IPS DF 4.7 (cell line): ENCODE results near the gene LRR1.
"Not testable (repeated sequence)": the region's sequence is repeated elsewhere in the genome, so short reads cannot be mapped to it uniquely, and the experiment has no call there.

ENCODE experiments used
- DNase-seq: peaks from one replicate; pipeline ENCODE4 v3.0.0-alpha.2; 2013; ENCODE audit warnings: low spot score; ENCODE audit errors: extremely low read depth

The LRR1 gene

GRCh38 chr14:49585803-49586672, 12.7 kb upstream of the LRR1 start, which contains the start of gene RPS29:
Gene RPS29, minus strand, starts transcription at chr14:49586380. Its CDS starts 34 bp downstream, at chr14:49586346.
- DNase-seq, result peak; percentile 97

GRCh38 chr14:49586673-49587460, 11.9 kb upstream of the LRR1 start:
- DNase-seq, result no peak

GRCh38 chr14:49589387-49589786, 9.4 kb upstream of the LRR1 start:
- no peak for DNase-seq

GRCh38 chr14:49593016-49593415, 5.7 kb upstream of the LRR1 start:
- no peak for DNase-seq

- no peak for DNase-seq
These were observed 4.2 kb upstream of the LRR1 start for GRCh38 chr14:49594347-49595091.

- DNase-seq, result no peak
These were observed 603 bp upstream of the LRR1 start for GRCh38 chr14:49598189-49598484.

- no peak for DNase-seq
These were observed 8.8 kb downstream of the LRR1 start for GRCh38 chr14:49607583-49607982.

GRCh38 chr14:49612251-49612650, 13.5 kb downstream of the LRR1 start:
- DNase-seq, result no peak

GRCh38 chr14:49612671-49613070, 13.9 kb downstream of the LRR1 start:
- no peak for DNase-seq

GRCh38 chr14:49614196-49614595, 15.5 kb downstream of the LRR1 start:
- no peak for DNase-seq

- no peak for DNase-seq
These were observed 17.0 kb downstream of the LRR1 start for GRCh38 chr14:49615776-49616175.

- no peak for DNase-seq
These were observed 19.2 kb downstream of the LRR1 start for GRCh38 chr14:49617852-49618519.

GRCh38 chr14:49619273-49619672, 20.5 kb downstream of the LRR1 start:
- not testable (repeated sequence) for DNase-seq

GRCh38 chr14:49619730-49620129, 21.0 kb downstream of the LRR1 start:
- no peak for DNase-seq

GRCh38 chr14:49620182-49621113, 21.7 kb downstream of the LRR1 start, which contains the start of the genes MGAT2 and RPL36AL:
Gene MGAT2, plus strand, starts transcription at chr14:49620799. Its CDS starts 470 bp downstream, at chr14:49621269.
Gene RPL36AL, minus strand, starts transcription at chr14:49620626. Its CDS starts 1,522 bp downstream, at chr14:49619104.
- peak; percentile 95 for DNase-seq

GRCh38 chr14:49621114-49621881, 22.6 kb downstream of the LRR1 start:
- no peak for DNase-seq

- no peak for DNase-seq
These were observed 23.4 kb downstream of the LRR1 start for GRCh38 chr14:49622022-49622607.

- DNase-seq, result no peak
These were observed 24.6 kb downstream of the LRR1 start for GRCh38 chr14:49623387-49623786.
